Activated CD8-positive, alpha-beta T cell treated with anti-CD3 and anti-CD28 coated beads for 36 hours (primary cell): ENCODE results near the gene HYOU1. TPM values are rescaled to one million over a fixed set of nuclear protein-coding genes. Genes with fewer than 3 reads are reported as not detected.
A peak's percentile ranks its signal among the peaks of the same experiment; 100 is the strongest.

Experiments
- ATAC-seq: fragments of 200-7000 bp; cut with Tn5 transposase; one replicate; pipeline ENCODE4 v1.10.0; 2021; ENCODE audit warnings: mild to moderate bottlenecking, moderate library complexity
- CTCF ChIA-PET: fragments of 350-600 bp; sonication (Branson Sonifier 250); formaldehyde crosslinking; loops from one replicate; lab custom pipeline; 2021; ENCODE audit warnings: antibody characterized with exemption; lab: Charles Lee
- POLR2A ChIA-PET: fragments of 350-600 bp; sonication (Branson Sonifier 250); formaldehyde crosslinking; loops from one replicate; lab custom pipeline; 2021; ENCODE audit warnings: antibody characterized with exemption; lab: Charles Lee
- DNase-seq: peaks from one replicate; pipeline ENCODE4 v3.0.0-alpha.2; 2020
- H3K27ac Mint-ChIP-seq: one replicate; pipeline ENCODE4 v1.8.0; 2021; ENCODE audit warnings: mild to moderate bottlenecking, mixed read lengths
- H3K27me3 Mint-ChIP-seq: one replicate; pipeline ENCODE4 v1.8.0; 2021; ENCODE audit warnings: mixed read lengths
- H3K36me3 Mint-ChIP-seq: one replicate; pipeline ENCODE4 v1.8.0; 2021; ENCODE audit warnings: low read depth, mixed read lengths
- H3K4me1 Mint-ChIP-seq: one replicate; pipeline ENCODE4 v1.8.0; 2021; ENCODE audit warnings: low read depth, mixed read lengths
- H3K4me3 Mint-ChIP-seq: one replicate; pipeline ENCODE4 v1.8.0; 2021; ENCODE audit warnings: mild to moderate bottlenecking, moderate library complexity, mixed read lengths
- H3K9me3 Mint-ChIP-seq: one replicate; pipeline ENCODE4 v1.8.0; 2021; ENCODE audit warnings: mixed read lengths
- CTCF ChIP-seq: fragments of 200-600 bp; IDR thresholded peaks from one replicate; pipeline ENCODE4 v1.8.0; 2022; ENCODE audit warnings: antibody characterized with exemption, mild to moderate bottlenecking
- intact Hi-C: fragments of 100-400 bp; cut with micrococcal nuclease; formaldehyde crosslinking; loops from one replicate; pipeline ENCODE4 v1.10.0; 2022
- microRNA-seq: library from miRNA; unstranded; fragments of <30 nt; microRNA quantifications from one replicate; pipeline ENCODE4 v1.2.0, GENCODE V29; 2022; ENCODE audit warnings: borderline microRNAs expressed, borderline replicate concordance
- total RNA-seq, 2 experiments: library from RNA; stranded (reverse); gene quantifications; one replicate each; pipeline ENCODE4 v1.2.3, GENCODE V29; 2021

HYOU1 gene
- total RNA-seq, 2 experiments from 2014 or later: 92.4 to 101 TPM

- POLR2A ChIA-PET: interaction anchor here (0.7 to 5.1 kb wide), 23 partner anchors 13 to 306 kb away, joined by 3 to 106 read pairs (median 4); partner anchors contain the start of genes DDX6, HMBS, RPS25 and SLC37A4
- H3K4me1 Mint-ChIP-seq: peaks cover 31% of the 10 kb centered on the region
- no peaks in the 10 kb centered on the region for H3K27me3 Mint-ChIP-seq
- H3K27ac Mint-ChIP-seq: peak within 1 kb of the TSS; percentile 99
- ATAC-seq (peak; percentile 97), DNase-seq (peak; percentile 97)
- intact Hi-C loops: no loop called here
- H3K9me3 Mint-ChIP-seq: no peaks in the 10 kb centered on the region
- H3K36me3 Mint-ChIP-seq: peaks cover 47% of the 10 kb centered on the region
- CTCF ChIA-PET: interaction anchor here (1.0 to 1.3 kb wide), 5 partner anchors 38 to 308 kb away, joined by 3 to 4 read pairs (median 3); partner anchors contain the start of gene VPS11
- TF ChIP-seq CTCF: no peak
- peak within 1 kb of the TSS; percentile 97 for H3K4me3 Mint-ChIP-seq
Observed at GRCh38 chr11:118997627-118998387, 59.2 kb downstream of the HYOU1 start, which contains the start of gene CENATAC. TSS of gene CENATAC (plus strand) at chr11:118998138. CDS start at chr11:118998198, 60 bp downstream.

GRCh38 chr11:118996926-118997626 is 59.9 kb downstream of the HYOU1 start:
- ChIA-PET POLR2A (interaction anchor here (0.7 to 5.1 kb wide), 22 partner anchors 13 to 305 kb away, joined by 3 to 106 read pairs (median 4); partner anchors contain the start of genes DDX6, HMBS, RPS25 and SLC37A4), CTCF (interaction anchor here (1.0 to 1.3 kb wide), 6 partner anchors 38 to 307 kb away, joined by 3 to 4 read pairs (median 3); partner anchors contain the start of gene VPS11)
- ATAC-seq (peak; percentile 38), DNase-seq (peak; percentile 66)
- Mint-ChIP-seq H3K4me1 (peaks cover 31% of the 10 kb centered on the region), H3K4me3 (peak overlapping the region; percentile 97), H3K27ac (peak overlapping the region; percentile 99), H3K36me3 (peaks cover 43% of the 10 kb centered on the region), H3K27me3 (no peaks in the 10 kb centered on the region), H3K9me3 (no peaks in the 10 kb centered on the region)
- intact Hi-C loops: no loop called here
- peak; percentile 63 for TF ChIP-seq CTCF

Small RNAs within 50 kb of the gene (microRNA-seq; reads per million reads assigned to microRNA genes)
- not detected for gene MIR3656

Other genes starting within 250 kb of the HYOU1 start
- under 1 TPM; 0.60 to 0.92 TPM for gene CXCR5, start 173.3 kb downstream of the HYOU1 start, total RNA-seq
- gene BCL9L, start 131.3 kb downstream of the HYOU1 start, total RNA-seq: 10 to 100 TPM; 35.9 to 38.8 TPM
- 1 to 10 TPM; 1.5 to 2.2 TPM for gene UPK2, start 100.9 kb downstream of the HYOU1 start, total RNA-seq
- not detected for gene FOXR1, start 85.4 kb downstream of the HYOU1 start, total RNA-seq
- 10 to 100 TPM; 22.0 to 24.1 TPM for gene CENATAC, start 59.1 kb downstream of the HYOU1 start, total RNA-seq
- gene RPS25, start 38.9 kb downstream of the HYOU1 start, total RNA-seq: 1,000 to 10,000 TPM; 1,901 to 1,911 TPM
- 10 to 100 TPM; 69.5 to 71.4 TPM for gene TRAPPC4, start 38.4 kb downstream of the HYOU1 start, total RNA-seq
- gene SLC37A4, start 26.3 kb downstream of the HYOU1 start, total RNA-seq: 10 to 100 TPM; 32.4 to 35.2 TPM
- gene VPS11, start 10.6 kb upstream of the HYOU1 start, total RNA-seq: 10 to 100 TPM; 17.1 to 17.2 TPM
- gene HMBS, start 27.7 kb upstream of the HYOU1 start, total RNA-seq: 10 to 100 TPM; 33.6 to 36.1 TPM
- gene DPAGT1, start 44.6 kb upstream of the HYOU1 start, total RNA-seq: 10 to 100 TPM; 51.1 to 52.2 TPM
- 10 to 100 TPM; 14.2 to 17.7 TPM for gene C2CD2L, start 50.1 kb upstream of the HYOU1 start, total RNA-seq
- 10 to 100 TPM; 23.9 to 26.5 TPM for gene HINFP, start 64.4 kb upstream of the HYOU1 start, total RNA-seq
- gene ABCG4, start 91.8 kb upstream of the HYOU1 start, total RNA-seq: not detected
- 10 to 100 TPM; 20.1 to 21.3 TPM for gene NLRX1, start 111.5 kb upstream of the HYOU1 start, total RNA-seq
- under 1 TPM; 0.29 to 0.32 TPM for gene NHERF4, start 128.3 kb upstream of the HYOU1 start, total RNA-seq
- gene CBL, start 149.1 kb upstream of the HYOU1 start, total RNA-seq: 10 to 100 TPM; 27.0 to 27.5 TPM